Ovary (tissue), 9 donors: ENCODE measurements around the gene GCN1. TPM values are rescaled to one million over a fixed set of nuclear protein-coding genes. Genes with fewer than 3 reads are reported as not detected.

Source experiments
- DNase-seq, 5 donors: peaks; one replicate each; pipeline ENCODE4 v3.0.0-alpha.2; 2019 to 2020
- H3K27ac ChIP-seq, 2 donors: fragments of 200-600 bp; one replicate each; pipeline versions ENCODE4 v1.5.1 to v1.8.0; 2019 to 2022
- H3K27me3 ChIP-seq: fragments of 200-600 bp; one replicate; pipeline ENCODE4 v1.8.0; 2022
- H3K36me3 ChIP-seq: fragments of 200-600 bp; sonication (generic); one replicate; pipeline ENCODE4 v1.5.1; 2019
- H3K4me1 ChIP-seq: one replicate; pipeline ENCODE4 v1.8.1; 2013; ENCODE audit warnings: mild to moderate bottlenecking, moderate library complexity; ENCODE audit not compliant: insufficient read depth
- H3K4me3 ChIP-seq: fragments of 200-600 bp; sonication (generic); one replicate; pipeline ENCODE4 v1.5.1; 2017
- H3K9me3 ChIP-seq, 2 donors: fragments of 200-600 bp in 1 of 2; sonication (generic) in 1 of 2; one replicate each; pipeline versions ENCODE4 v1.5.1 to v1.8.1; 2013 to 2019; ENCODE audit warnings: mild to moderate bottlenecking in 1 of 2, moderate library complexity in 1 of 2
- CTCF ChIP-seq, 3 donors: fragments of 450-650 bp in 2 of 3; fragments of 200-600 bp in 1 of 3; IDR thresholded peaks; one replicate each; pipeline versions ENCODE4 v1.5.1 to v1.8.0; 2016 to 2022; ENCODE audit warnings: antibody characterized with exemption in 3 of 3, mild to moderate bottlenecking in 1 of 3
- EP300 ChIP-seq: sonication (generic); formaldehyde crosslinking; IDR thresholded peaks from one replicate; pipeline ENCODE4 v1.6.1; 2017; ENCODE audit warnings: antibody characterized with exemption
- POLR2A ChIP-seq: fragments of 450-650 bp; IDR thresholded peaks from one replicate; pipeline ENCODE4 v1.6.1; 2017; ENCODE audit warnings: antibody characterized with exemption, mild to moderate bottlenecking, moderate library complexity
- WGBS, 3 donors: extraction: QIAGEN DNeasy Blood & Tissue Kit in 1 of 3; methylation state at CpG; one replicate each; pipeline versions ENCODE4 v1.1.5 to v1.1.7; 2013 to 2017; 5-methylcytosine and 5-hydroxymethylcytosine counted together
- intact Hi-C, 4 donors: fragments of 100-400 bp; cut with DNase I; formaldehyde crosslinking; loops; one replicate each; pipeline versions ENCODE4 v1.11.0 to v1.15.1; 2022 to 2023
- polyA plus RNA-seq, 2 donors: library from polyadenylated mRNA; stranded (reverse); fragments of 200-250 nt in 1 of 2; fragments of 350-450 nt in 1 of 2; fragmentation: Illumina TruSeq in 1 of 2; extraction: RNeasy Lipid Tissue Mini Kit (QIAGEN cat#74804) in 1 of 2; gene quantifications; one replicate each; pipeline ENCODE4 v1.2.3, GENCODE V29; 2013 to 2014
- total RNA-seq, 7 donors: library from RNA; depleted of rRNA in 2 of 7; stranded (reverse); fragments of >200 nt in 2 of 7; fragmentation: NEBNext Ultra II Directional in 3 of 7; extraction: Animal tissue kit (Norgen Biotek cat#: 25700) in 3 of 7; gene quantifications; one replicate each; pipeline versions ENCODE4 v1.1.0 to v1.2.4, GENCODE V29; 2016 to 2023
- donor health status: DM: no; HTN: no; CAD: no; lungs with moderate emphysema.
- donor health status: DM: no; HTN: no; CAD: no.
- donor health status: Bipolar disorder and iron deficiency.
- donor health status: DM: yes; HTN: yes; CAD: no.
- donor health status: DM: no; HTN: no; CAD: no.
- donor health status: DM: yes; HTN: yes; CAD: no.

GCN1 gene
- total and polyA plus RNA-seq, 9 donors, result 22.6 to 86.2 (median 61.4) TPM

- 92 to 96% (median 94%) methylated on average over 35 to 36 of the region's 36 CpGs for WGBS, 3 donors
- no peak overlapping the region for H3K27ac ChIP-seq
Measured at GRCh38 chr12:120098756-120099470, 95.6 kb downstream of the GCN1 start.

GRCh38 chr12:120096671-120097202 is 97.8 kb downstream of the GCN1 start:
- Histone ChIP-seq H3K4me1 (peaks cover 18% of the 10 kb centered on the region), H3K9me3 (no peaks in the 10 kb centered on the region), H3K4me3 (no peak overlapping the region), H3K36me3 (no peaks in the 10 kb centered on the region), H3K27ac (no peak overlapping the region), H3K27me3 (no peaks in the 10 kb centered on the region)
- TF ChIP-seq POLR2A (no peak), EP300 (no peak), CTCF (IDR thresholded peaks at IDR 0.05) (no peak)
- WGBS, 3 donors, result 89 to 91% (median 90%) methylated on average over 34 of the region's 34 CpGs
- no peak for DNase-seq
- intact Hi-C loops, result no loop called here

More at GRCh38 chr12:120098756-120099470, 95.6 kb downstream of the GCN1 start:
- DNase-seq, result no peak
- H3K4me3 ChIP-seq, result no peak overlapping the region
- TF ChIP-seq POLR2A, result no peak
- TF ChIP-seq EP300, result no peak
- no peak for TF ChIP-seq CTCF (IDR thresholded peaks at IDR 0.05)
- intact Hi-C loops, result no loop called here
- peaks cover 24% of the 10 kb centered on the region for H3K4me1 ChIP-seq
- H3K27me3 ChIP-seq, result no peaks in the 10 kb centered on the region
- no peaks in the 10 kb centered on the region for H3K9me3 ChIP-seq
- no peaks in the 10 kb centered on the region for H3K36me3 ChIP-seq

- Histone ChIP-seq H3K4me3 (no peak overlapping the region), H3K36me3 (no peaks in the 10 kb centered on the region), H3K27me3 (no peaks in the 10 kb centered on the region), H3K9me3 (no peaks in the 10 kb centered on the region), H3K4me1 (peaks cover 8% of the 10 kb centered on the region), H3K27ac (no peak overlapping the region)
- DNase-seq, result no peak
- intact Hi-C loops, result no loop called here
- WGBS, 3 donors, result 75% methylated on average over 8 of the region's 8 CpGs
- TF ChIP-seq POLR2A (no peak), CTCF (IDR thresholded peaks at IDR 0.05) (no peak), EP300 (no peak)
Measured at GRCh38 chr12:120095736-120096135, 98.8 kb downstream of the GCN1 start.

GRCh38 chr12:120095331-120095730 is 99.2 kb downstream of the GCN1 start:
- Histone ChIP-seq H3K36me3 (no peaks in the 10 kb centered on the region), H3K4me1 (peaks cover 4% of the 10 kb centered on the region), H3K27me3 (no peaks in the 10 kb centered on the region), H3K27ac (no peak overlapping the region), H3K9me3 (no peaks in the 10 kb centered on the region), H3K4me3 (no peak overlapping the region)
- WGBS, 3 donors, result 75 to 86% (median 77%) methylated on average over 10 to 13 of the region's 13 CpGs
- intact Hi-C loops, result no loop called here
- no peak for DNase-seq
- no peak for TF ChIP-seq POLR2A
- TF ChIP-seq EP300, result no peak

- Histone ChIP-seq H3K36me3 (no peaks in the 10 kb centered on the region), H3K27ac (no peak overlapping the region), H3K27me3 (no peaks in the 10 kb centered on the region), H3K4me1 (no peaks in the 10 kb centered on the region), H3K9me3 (no peaks in the 10 kb centered on the region), H3K4me3 (no peak overlapping the region)
- WGBS, 3 donors, result 62 to 85% (median 75%) methylated on average over 7 to 9 of the region's 9 CpGs
- intact Hi-C loops, result no loop called here
- no peak for DNase-seq
- no peak for TF ChIP-seq POLR2A
- no peak for TF ChIP-seq CTCF (IDR thresholded peaks at IDR 0.05)
- no peak for TF ChIP-seq EP300
Measured at GRCh38 chr12:120094485-120094884, 100.0 kb downstream of the GCN1 start.
